Measurements from ENCODE around the gene SLC25A21.

DNA sequence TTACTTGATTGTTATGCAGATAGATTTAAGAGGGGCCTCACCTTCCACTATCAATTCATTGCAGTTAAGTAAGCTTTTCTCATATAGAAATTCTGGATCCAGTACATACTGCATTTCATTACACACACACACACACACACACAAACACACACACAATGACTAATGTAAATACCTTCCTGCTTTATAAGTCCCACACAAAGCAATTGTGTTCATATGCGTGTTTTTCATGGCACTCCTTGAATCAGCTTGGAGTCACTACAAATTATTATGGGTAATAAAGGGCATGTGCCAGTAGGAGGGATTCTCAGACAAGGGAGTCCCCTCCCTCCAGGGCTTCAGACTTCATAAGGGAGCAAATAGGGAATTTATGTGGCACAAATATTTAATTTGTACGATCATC lies 29.9 kb upstream of the SLC25A21 start:
- TF ChIP-seq POLR2A (IDR thresholded peaks at IDR 0.05; ENCODE audit: low read length) (no peak), GATA1 (IDR thresholded peaks at IDR 0.05; ENCODE audit: low read depth, low read length) (no peak)
